CD4-positive, alpha-beta T cell treated with Interferon alpha-2 for 1 hour (primary cell): ENCODE measurements around the gene LORICRIN.
A peak's percentile ranks its signal among the peaks of the same experiment; 100 is the strongest.

Source experiments
- DNase-seq, 2 donors: peaks; one replicate each; pipeline ENCODE4 v3.0.0-alpha.2; 2020 to 2022

Gene LORICRIN

GRCh38 chr1:153259387-153259786 is at the start of gene LORICRIN:
TSS of gene LORICRIN (plus strand) at chr1:153259687. CDS start at chr1:153260950, 1,263 bp downstream.
- DNase-seq: no peak

GRCh38 chr1:153210206-153210605 is 49.3 kb upstream of the LORICRIN start:
- no peak for DNase-seq

- DNase-seq: no peak
Measured at GRCh38 chr1:153212201-153212600, 47.3 kb upstream of the LORICRIN start.

GRCh38 chr1:153213519-153213918 is 46.0 kb upstream of the LORICRIN start:
- DNase-seq: no peak

- no peak for DNase-seq
Measured at GRCh38 chr1:153217212-153217611, 42.3 kb upstream of the LORICRIN start, which contains the start of gene PRR9. TSS of gene PRR9 (plus strand) at chr1:153217584. CDS start at chr1:153218145, 561 bp downstream.

- no peak for DNase-seq
Measured at GRCh38 chr1:153217744-153218416, 41.6 kb upstream of the LORICRIN start.

- DNase-seq: no peak
Measured at GRCh38 chr1:153220606-153221303, 38.7 kb upstream of the LORICRIN start.

GRCh38 chr1:153223040-153223891 is 36.2 kb upstream of the LORICRIN start:
- DNase-seq: peak; percentile 34 to 47

- DNase-seq: no peak
Measured at GRCh38 chr1:153227810-153228209, 31.7 kb upstream of the LORICRIN start.

GRCh38 chr1:153228491-153228890 is 31.0 kb upstream of the LORICRIN start:
- no peak for DNase-seq

GRCh38 chr1:153229076-153229829 is 30.2 kb upstream of the LORICRIN start:
- DNase-seq: peak in 1 of 2 donors; percentile 9

- DNase-seq: no peak
Measured at GRCh38 chr1:153231363-153231762, 28.1 kb upstream of the LORICRIN start.

- DNase-seq: no peak
Measured at GRCh38 chr1:153231785-153232184, 27.7 kb upstream of the LORICRIN start.

GRCh38 chr1:153232553-153232952 is 26.9 kb upstream of the LORICRIN start:
- no peak for DNase-seq

- no peak for DNase-seq
Measured at GRCh38 chr1:153233448-153233847, 26.0 kb upstream of the LORICRIN start.

- DNase-seq: no peak
Measured at GRCh38 chr1:153238527-153238926, 21.0 kb upstream of the LORICRIN start.

- DNase-seq: no peak
Measured at GRCh38 chr1:153242160-153242559, 17.3 kb upstream of the LORICRIN start.

- DNase-seq: no peak
Measured at GRCh38 chr1:153245466-153245865, 14.0 kb upstream of the LORICRIN start.

- no peak for DNase-seq
Measured at GRCh38 chr1:153246018-153246417, 13.5 kb upstream of the LORICRIN start.

GRCh38 chr1:153246825-153247224 is 12.7 kb upstream of the LORICRIN start:
- DNase-seq: no peak

- no peak for DNase-seq
Measured at GRCh38 chr1:153248176-153248879, 11.2 kb upstream of the LORICRIN start.

- no peak for DNase-seq
Measured at GRCh38 chr1:153250166-153250565, 9.3 kb upstream of the LORICRIN start.
